ENCODE data around the gene ATP5F1A. TPM values are rescaled to one million over a fixed set of nuclear protein-coding genes. Genes with fewer than 3 reads are reported as not detected.
A peak's percentile ranks its signal among the peaks of the same experiment; 100 is the strongest.
"Not testable (repeated sequence)": the region's sequence is repeated elsewhere in the genome, so short reads cannot be mapped to it uniquely, and the experiment has no call there.

Gene ATP5F1A
- polyA plus RNA-seq, result 100 to 1,000 TPM; 429 to 774 (median 468) TPM

- Mint-ChIP-seq H3K27ac (peak within 1 kb of the TSS; percentile 95 to 99 (median 98)), H3K36me3 (peaks cover 0 to 9% (median 0%) of the 10 kb centered on the region in 3 donors), H3K4me1 (peaks cover 35 to 41% of the 10 kb centered on the region in 2 donors), H3K27me3 (ENCODE audit: low read depth in 3 of 3) (peaks cover 2 to 15% (median 7%) of the 10 kb centered on the region in 3 donors), H3K9me3 (no peaks in the 10 kb centered on the region), H3K4me3 (peak within 1 kb of the TSS; percentile 95 to 99 (median 98))
- peak; percentile 86 to 88 (median 88) for DNase-seq
These were observed at the start of gene ATP5F1A for GRCh38 chr18:46097801-46098615. TSS of gene ATP5F1A (minus strand) at chr18:46098296. CDS start at chr18:46098231, 65 bp downstream.

- H3K4me1 Mint-ChIP-seq, result no peaks in the 10 kb centered on the region
- peaks cover 0 to 2% (median 0%) of the 10 kb centered on the region in 3 donors for H3K27me3 Mint-ChIP-seq (ENCODE audit: low read depth in 3 of 3)
- H3K4me3 Mint-ChIP-seq, result no peak overlapping the region
- H3K27ac Mint-ChIP-seq, result no peak overlapping the region
- H3K36me3 Mint-ChIP-seq, result peaks cover 0 to 5% (median 3%) of the 10 kb centered on the region in 3 donors
- DNase-seq, result no peak
- H3K9me3 Mint-ChIP-seq, result no peaks in the 10 kb centered on the region
These were observed 43.1 kb upstream of the ATP5F1A start for GRCh38 chr18:46141199-46141598.

- no peaks in the 10 kb centered on the region for H3K9me3 Mint-ChIP-seq
- H3K4me1 Mint-ChIP-seq, result no peaks in the 10 kb centered on the region
- DNase-seq, result no peak
- peaks cover 0 to 5% (median 3%) of the 10 kb centered on the region in 3 donors for H3K36me3 Mint-ChIP-seq
- no peak overlapping the region for H3K27ac Mint-ChIP-seq
- H3K27me3 Mint-ChIP-seq (ENCODE audit: low read depth in 3 of 3), result no peaks in the 10 kb centered on the region
- H3K4me3 Mint-ChIP-seq, result no peak overlapping the region
These were observed 42.1 kb upstream of the ATP5F1A start for GRCh38 chr18:46140173-46140572.

- no peaks in the 10 kb centered on the region for H3K9me3 Mint-ChIP-seq
- H3K4me3 Mint-ChIP-seq, result no peak overlapping the region
- H3K4me1 Mint-ChIP-seq, result no peaks in the 10 kb centered on the region
- DNase-seq, result no peak
- H3K36me3 Mint-ChIP-seq, result peaks cover 1 to 15% (median 8%) of the 10 kb centered on the region in 3 donors
- H3K27me3 Mint-ChIP-seq (ENCODE audit: low read depth in 3 of 3), result no peaks in the 10 kb centered on the region
- peak overlapping the region in 2 of 6 donors; percentile 23 to 34 for H3K27ac Mint-ChIP-seq
These were observed 37.0 kb upstream of the ATP5F1A start for GRCh38 chr18:46134920-46135675.

GRCh38 chr18:46133534-46133933, 35.4 kb upstream of the ATP5F1A start:
- H3K9me3 Mint-ChIP-seq, result no peaks in the 10 kb centered on the region
- no peaks in the 10 kb centered on the region for H3K4me1 Mint-ChIP-seq
- H3K4me3 Mint-ChIP-seq, result no peak overlapping the region
- DNase-seq, result no peak
- H3K36me3 Mint-ChIP-seq, result peaks cover 10 to 25% (median 15%) of the 10 kb centered on the region in 3 donors
- H3K27me3 Mint-ChIP-seq (ENCODE audit: low read depth in 3 of 3), result no peaks in the 10 kb centered on the region
- H3K27ac Mint-ChIP-seq, result peak overlapping the region in 1 of 6 donors; percentile 30

- H3K27ac Mint-ChIP-seq, H3K4me1 Mint-ChIP-seq: not testable (repeated sequence)
These were observed 32.5 kb upstream of the ATP5F1A start for GRCh38 chr18:46130549-46130948.

DNA sequence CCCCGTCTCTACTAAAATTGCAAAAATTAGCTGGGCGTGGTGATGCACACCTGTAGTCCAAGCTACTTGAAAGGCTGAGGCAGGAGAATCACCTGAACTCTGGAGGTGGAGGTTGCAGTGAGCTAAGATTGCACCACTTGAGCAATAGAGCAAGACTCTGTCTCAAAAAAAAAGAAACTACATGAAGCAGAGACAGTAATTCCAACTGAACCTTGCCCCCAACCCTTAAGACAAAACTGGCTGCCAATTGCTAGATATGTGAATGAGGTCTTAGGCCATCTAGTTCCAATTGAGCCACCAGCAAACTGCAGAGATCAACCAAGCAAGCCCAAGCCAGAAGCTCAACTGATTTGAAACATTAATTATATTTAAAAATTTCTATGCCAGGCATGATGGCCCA, 32.0 kb upstream of the ATP5F1A start:
- Mint-ChIP-seq H3K27ac (peak overlapping the region in 1 of 6 donors; percentile 13), H3K4me3 (no peak overlapping the region), H3K27me3 (ENCODE audit: low read depth in 3 of 3) (peaks cover 0 to 2% (median 0%) of the 10 kb centered on the region in 3 donors), H3K9me3 (no peaks in the 10 kb centered on the region), H3K36me3 (peaks cover 18 to 33% (median 29%) of the 10 kb centered on the region in 3 donors), H3K4me1 (no peaks in the 10 kb centered on the region)
- DNase-seq, result no peak

More at GRCh38 chr18:46130549-46130948, 32.5 kb upstream of the ATP5F1A start:
- not testable (repeated sequence) for H3K27me3 Mint-ChIP-seq (ENCODE audit: low read depth in 3 of 3); H3K4me3 Mint-ChIP-seq; DNase-seq; H3K9me3 Mint-ChIP-seq
- H3K36me3 Mint-ChIP-seq, result peaks cover 18 to 33% (median 29%) of the 10 kb centered on the region in 3 donors

- peaks cover 22 to 40% (median 29%) of the 10 kb centered on the region in 3 donors for H3K36me3 Mint-ChIP-seq
- not testable (repeated sequence) for H3K4me1 Mint-ChIP-seq; DNase-seq; H3K4me3 Mint-ChIP-seq; H3K27me3 Mint-ChIP-seq (ENCODE audit: low read depth in 3 of 3); H3K27ac Mint-ChIP-seq; H3K9me3 Mint-ChIP-seq
These were observed 28.5 kb upstream of the ATP5F1A start for GRCh38 chr18:46126625-46127024.

GRCh38 chr18:46113751-46114150, 15.7 kb upstream of the ATP5F1A start:
- H3K36me3 Mint-ChIP-seq, result peaks cover 3 to 18% (median 14%) of the 10 kb centered on the region in 3 donors
- no peak for DNase-seq
- no peak overlapping the region for H3K4me3 Mint-ChIP-seq
- H3K4me1 Mint-ChIP-seq, result no peaks in the 10 kb centered on the region
- peaks cover 0 to 2% (median 0%) of the 10 kb centered on the region in 3 donors for H3K27me3 Mint-ChIP-seq (ENCODE audit: low read depth in 3 of 3)
- H3K27ac Mint-ChIP-seq, result no peak overlapping the region
- no peaks in the 10 kb centered on the region for H3K9me3 Mint-ChIP-seq

- Mint-ChIP-seq H3K4me3 (no peak overlapping the region), H3K36me3 (peaks cover 3 to 14% (median 14%) of the 10 kb centered on the region in 3 donors), H3K4me1 (peaks cover 0 to 2% of the 10 kb centered on the region in 2 donors), H3K27me3 (ENCODE audit: low read depth in 3 of 3) (no peaks in the 10 kb centered on the region), H3K27ac (no peak overlapping the region), H3K9me3 (no peaks in the 10 kb centered on the region)
- DNase-seq, result no peak
These were observed 12.3 kb upstream of the ATP5F1A start for GRCh38 chr18:46110406-46110805.

GRCh38 chr18:46109386-46109785, 11.3 kb upstream of the ATP5F1A start:
- H3K4me1 Mint-ChIP-seq, result peaks cover 8 to 9% of the 10 kb centered on the region in 2 donors
- peaks cover 3 to 14% (median 13%) of the 10 kb centered on the region in 3 donors for H3K36me3 Mint-ChIP-seq
- peaks cover 0 to 2% (median 0%) of the 10 kb centered on the region in 3 donors for H3K27me3 Mint-ChIP-seq (ENCODE audit: low read depth in 3 of 3)
- no peaks in the 10 kb centered on the region for H3K9me3 Mint-ChIP-seq
- DNase-seq, result no peak
- peak overlapping the region in 1 of 6 donors; percentile 21 for H3K27ac Mint-ChIP-seq
- no peak overlapping the region for H3K4me3 Mint-ChIP-seq

DNA sequence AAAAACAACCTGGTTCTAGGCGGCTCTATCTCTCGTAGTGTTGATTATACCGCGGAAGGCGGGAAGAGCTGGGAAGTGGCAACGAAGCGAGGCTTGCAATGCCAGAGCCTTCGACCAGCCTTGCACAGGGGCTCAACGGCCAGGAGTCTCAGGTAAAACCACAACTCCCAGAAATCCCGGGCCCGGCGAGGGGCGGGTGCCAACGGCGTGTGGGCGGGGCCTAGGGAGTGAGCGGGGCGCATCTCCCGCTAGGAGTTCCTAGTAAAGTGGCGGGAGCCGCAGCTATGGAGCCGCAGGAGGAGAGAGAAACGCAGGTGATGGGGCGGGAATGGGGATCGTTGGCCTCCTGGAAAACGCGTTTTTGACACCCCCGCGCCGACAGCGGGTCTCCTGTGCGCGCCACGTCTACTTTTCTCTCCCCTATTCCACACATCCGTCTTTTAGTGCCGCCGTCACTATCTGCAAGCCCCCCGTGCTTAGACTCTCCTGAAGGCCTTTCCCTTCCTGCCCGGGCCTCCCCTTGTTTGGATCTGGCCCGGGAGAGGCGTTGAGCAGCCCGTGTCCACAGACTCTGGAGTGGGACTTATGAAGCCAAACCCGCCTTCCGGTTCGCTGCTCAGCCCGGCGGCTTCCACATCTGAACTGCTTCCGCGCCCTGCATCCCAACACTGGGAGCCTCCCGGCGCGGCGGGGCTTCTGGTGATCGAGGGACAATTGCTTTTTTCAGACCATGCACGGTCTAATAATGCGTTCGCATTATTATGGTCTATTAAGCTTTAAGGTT, 6.2 kb upstream of the ATP5F1A start, which contains the start of gene HAUS1:
Gene HAUS1, plus strand, starts transcription at position 258 of the 784 bp plus-strand sequence. Its CDS starts 27 bp downstream, at position 285.
- Mint-ChIP-seq H3K4me3 (peak within 1 kb of the TSS; percentile 96 to 99 (median 98)), H3K4me1 (peaks cover 12 to 15% of the 10 kb centered on the region in 2 donors), H3K36me3 (peaks cover 0 to 3% (median 0%) of the 10 kb centered on the region in 3 donors), H3K27me3 (ENCODE audit: low read depth in 3 of 3) (peaks cover 0 to 2% (median 2%) of the 10 kb centered on the region in 3 donors), H3K27ac (peak within 1 kb of the TSS; percentile 82 to 94 (median 89)), H3K9me3 (no peaks in the 10 kb centered on the region)
- DNase-seq, result peak; percentile 65 to 69 (median 66)

DNA sequence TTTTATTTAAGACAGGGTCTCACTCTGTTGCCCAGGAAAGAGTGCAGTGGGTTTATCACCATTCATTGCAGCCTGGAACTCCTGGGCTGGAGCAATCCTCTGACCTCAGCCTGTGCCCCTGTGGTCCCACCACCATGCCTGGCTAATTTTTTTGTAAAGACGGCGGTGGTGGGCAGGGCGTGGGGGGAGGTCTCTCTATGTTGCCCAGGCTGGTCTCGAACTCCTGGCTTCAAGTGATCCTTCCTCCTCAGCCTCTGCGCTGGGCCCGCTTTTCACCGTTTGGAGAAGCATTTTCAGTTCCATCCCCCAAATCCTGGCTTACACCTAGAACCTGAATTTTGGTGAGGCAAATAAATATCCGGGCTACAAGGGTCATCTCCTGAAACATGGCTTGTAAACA, 1.4 kb upstream of the ATP5F1A start:
- Mint-ChIP-seq H3K36me3 (peaks cover 0 to 5% (median 0%) of the 10 kb centered on the region in 3 donors), H3K9me3 (no peaks in the 10 kb centered on the region), H3K4me1 (peaks cover 36 to 39% of the 10 kb centered on the region in 2 donors), H3K27me3 (ENCODE audit: low read depth in 3 of 3) (peaks cover 2 to 15% (median 7%) of the 10 kb centered on the region in 3 donors), H3K27ac (peak overlapping the region in 2 of 6 donors; percentile 35 to 95), H3K4me3 (peak overlapping the region in 3 of 5 donors; percentile 21 to 33 (median 21))
- no peak for DNase-seq
